Measurements from ENCODE around the gene ANKRD11. TPM values are rescaled to one million over a fixed set of nuclear protein-coding genes. Genes with fewer than 3 reads are reported as not detected.

Gene ANKRD11
- total RNA-seq, 1 experiment from 2014 or later: 48.0 TPM

DNA sequence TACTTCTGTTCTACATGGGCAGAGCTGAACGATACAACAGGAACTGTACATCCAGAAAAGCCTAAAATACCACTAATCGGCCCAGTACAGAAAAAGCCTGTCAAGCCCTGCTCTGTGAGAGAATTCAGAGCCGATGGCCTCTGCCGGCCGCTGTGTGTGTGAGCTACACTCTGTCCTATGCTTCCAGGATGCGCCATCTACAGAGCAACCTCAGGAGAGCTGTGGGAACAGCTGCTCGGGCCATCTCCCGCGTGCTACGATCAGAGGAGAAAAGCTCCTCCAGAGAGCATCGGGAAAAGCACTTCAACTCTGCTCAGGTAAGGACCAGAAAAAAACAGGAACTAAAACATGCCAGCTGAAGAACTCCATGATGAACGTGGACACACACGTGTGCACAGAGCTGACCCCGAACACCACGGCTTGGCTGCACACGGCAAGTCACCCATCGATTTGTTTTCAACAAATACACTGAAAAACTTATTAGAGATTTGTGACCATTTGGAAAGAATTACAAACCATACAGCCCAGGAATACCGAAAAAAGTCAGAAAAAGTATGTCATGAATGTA is 115.9 kb downstream of the ANKRD11 start:
- no peak overlapping the region for H3K4me3 ChIP-seq
- peaks cover 6% of the 10 kb centered on the region; the same call in 1 of the 2 replicates for H3K4me1 ChIP-seq (replicated peaks)
- H3K27ac ChIP-seq: no peak overlapping the region
- no peaks in the 10 kb centered on the region for H3K27me3 ChIP-seq (replicated peaks)
- DNase-seq (ENCODE audit: low read depth in 1 of 2, low spot score in 2 of 2): no peak
- no peaks in the 10 kb centered on the region for H3K9me3 ChIP-seq (replicated peaks)
- H3K36me3 ChIP-seq: peaks cover 24% of the 10 kb centered on the region

DNA sequence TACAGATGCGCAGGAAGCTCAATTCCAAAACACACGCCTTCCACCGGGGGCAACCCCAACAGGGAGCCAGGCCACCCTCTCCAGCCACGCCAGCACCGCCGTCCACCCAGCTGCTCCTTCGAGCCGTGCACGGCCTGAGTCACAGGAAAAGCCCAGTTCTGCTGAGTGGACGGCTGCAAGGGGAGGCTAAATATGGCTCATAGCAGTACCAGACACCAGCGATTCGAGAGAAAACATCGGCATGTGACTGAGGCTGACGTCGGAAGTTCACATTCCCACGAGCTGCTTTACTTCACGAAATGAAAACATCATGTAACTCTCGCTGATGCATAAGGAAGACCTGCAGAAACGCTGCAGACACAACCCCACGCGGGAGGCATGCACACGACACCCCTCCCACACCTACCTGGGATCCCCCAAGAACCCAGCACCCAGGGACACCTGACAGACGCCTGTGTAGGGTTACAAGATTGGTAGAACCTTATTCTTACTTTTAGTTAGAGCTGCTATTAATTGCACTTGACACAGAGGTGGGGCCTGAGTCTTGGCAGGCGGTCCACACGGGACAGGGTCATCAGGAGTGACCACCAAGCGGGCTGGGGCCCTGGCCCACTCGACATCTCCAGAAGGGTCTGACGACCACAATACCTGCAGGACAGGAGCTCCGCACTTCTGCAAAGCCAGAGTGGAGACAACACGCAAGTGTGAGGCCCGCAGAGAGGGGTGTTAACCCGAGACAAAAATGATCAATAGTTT is 116.8 kb downstream of the ANKRD11 start:
- DNase-seq (ENCODE audit: low read depth in 1 of 2, low spot score in 2 of 2): no peak
- Histone ChIP-seq H3K36me3 (peaks cover 21% of the 10 kb centered on the region), H3K27ac (no peak overlapping the region), H3K27me3 (replicated peaks) (no peaks in the 10 kb centered on the region), H3K4me3 (no peak overlapping the region), H3K4me1 (replicated peaks) (peaks cover 6% of the 10 kb centered on the region; the same call in 1 of the 2 replicates), H3K9me3 (replicated peaks) (no peaks in the 10 kb centered on the region)

DNA sequence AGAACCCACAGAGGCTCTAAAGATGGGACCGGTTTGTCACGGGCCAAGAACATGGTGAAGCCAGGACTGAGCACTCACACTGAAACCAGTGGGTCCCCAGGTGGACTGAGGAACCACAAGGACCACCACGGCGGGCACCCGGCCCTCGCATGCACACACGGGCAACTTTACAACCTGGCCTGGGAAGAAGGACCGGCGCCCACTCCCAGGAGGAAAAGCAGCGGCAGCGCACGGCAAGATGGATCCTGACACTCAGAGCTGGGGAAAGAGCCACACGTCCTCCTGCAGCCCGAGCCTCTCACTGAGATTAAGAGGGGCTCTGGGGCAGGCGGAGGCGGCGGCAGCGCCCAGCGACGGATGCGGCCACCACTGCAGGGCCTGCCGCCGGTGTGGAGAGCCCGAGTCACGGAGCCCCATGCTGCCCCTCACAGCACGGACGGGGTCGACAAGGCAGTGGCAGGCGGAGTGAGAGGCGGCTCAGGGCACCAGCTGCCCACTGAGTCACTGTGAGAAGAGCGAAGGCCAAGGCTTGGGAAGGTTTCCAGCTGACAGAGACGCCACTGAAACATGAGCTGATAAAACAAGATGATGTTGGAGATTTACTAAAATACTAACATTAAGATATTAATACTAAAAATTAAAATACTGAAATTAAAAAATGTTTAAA is 118.3 kb downstream of the ANKRD11 start:
- H3K9me3 ChIP-seq (replicated peaks): no peaks in the 10 kb centered on the region
- no peak for DNase-seq (ENCODE audit: low read depth in 1 of 2, low spot score in 2 of 2)
- H3K36me3 ChIP-seq: peaks cover 21% of the 10 kb centered on the region

DNA sequence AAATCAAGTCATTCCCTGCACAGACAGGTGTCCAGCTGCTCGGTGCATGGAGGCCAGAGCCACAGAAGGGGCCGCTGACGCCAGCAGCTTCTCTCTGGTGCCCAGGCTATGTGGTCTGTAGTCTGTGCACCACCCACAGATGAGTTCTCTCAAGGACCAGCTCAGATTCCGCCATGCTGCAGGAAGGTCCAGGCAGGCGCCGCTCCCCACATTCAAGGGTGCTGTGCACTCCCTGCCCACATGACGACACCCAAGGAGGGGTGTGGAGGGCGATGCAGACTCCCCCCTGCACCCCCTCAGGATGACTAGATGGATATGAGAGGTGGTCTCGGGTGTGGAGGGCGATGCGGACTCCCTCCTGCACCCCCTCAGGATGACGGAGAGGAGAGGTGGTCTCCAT is 119.0 kb downstream of the ANKRD11 start:
- Histone ChIP-seq H3K27me3 (replicated peaks) (no peaks in the 10 kb centered on the region), H3K9me3 (replicated peaks) (no peaks in the 10 kb centered on the region), H3K27ac (no peak overlapping the region), H3K4me1 (replicated peaks) (peaks cover 6% of the 10 kb centered on the region; the same call in 1 of the 2 replicates), H3K36me3 (peaks cover 19% of the 10 kb centered on the region), H3K4me3 (no peak overlapping the region)
- no peak for DNase-seq (ENCODE audit: low read depth in 1 of 2, low spot score in 2 of 2)

More for the DNA sequence above, 118.3 kb downstream of the ANKRD11 start:
- no peak overlapping the region for H3K27ac ChIP-seq
- H3K4me3 ChIP-seq: no peak overlapping the region
- no peaks in the 10 kb centered on the region for H3K27me3 ChIP-seq (replicated peaks)
- H3K4me1 ChIP-seq (replicated peaks): peaks cover 6% of the 10 kb centered on the region; the same call in 1 of the 2 replicates

DNA sequence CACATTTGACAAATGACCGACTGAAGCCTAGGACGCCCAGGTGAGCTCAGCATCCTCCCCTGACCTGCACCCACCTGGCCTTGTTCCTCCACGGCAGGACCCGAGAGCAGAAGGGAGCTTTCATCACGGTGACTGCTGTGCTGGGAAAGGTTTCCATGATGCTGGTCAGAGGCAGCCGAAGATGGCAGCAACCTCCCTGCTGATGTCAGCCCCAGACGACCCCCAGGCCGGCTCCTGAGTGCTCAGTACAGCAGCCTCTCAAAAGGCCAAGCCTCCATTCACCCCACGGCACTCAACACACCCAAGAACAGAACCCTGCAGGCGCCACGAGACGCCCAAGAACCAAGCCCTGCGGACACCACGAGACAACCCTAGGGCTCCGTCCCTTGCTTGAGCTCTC is 119.8 kb downstream of the ANKRD11 start:
- H3K36me3 ChIP-seq: peaks cover 22% of the 10 kb centered on the region
- H3K4me3 ChIP-seq: no peak overlapping the region
- peaks cover 7% of the 10 kb centered on the region for H3K4me1 ChIP-seq (replicated peaks)
- H3K27ac ChIP-seq: no peak overlapping the region
- H3K9me3 ChIP-seq (replicated peaks): no peaks in the 10 kb centered on the region
- no peaks in the 10 kb centered on the region for H3K27me3 ChIP-seq (replicated peaks)
- DNase-seq (ENCODE audit: low read depth in 1 of 2, low spot score in 2 of 2): no peak

DNA sequence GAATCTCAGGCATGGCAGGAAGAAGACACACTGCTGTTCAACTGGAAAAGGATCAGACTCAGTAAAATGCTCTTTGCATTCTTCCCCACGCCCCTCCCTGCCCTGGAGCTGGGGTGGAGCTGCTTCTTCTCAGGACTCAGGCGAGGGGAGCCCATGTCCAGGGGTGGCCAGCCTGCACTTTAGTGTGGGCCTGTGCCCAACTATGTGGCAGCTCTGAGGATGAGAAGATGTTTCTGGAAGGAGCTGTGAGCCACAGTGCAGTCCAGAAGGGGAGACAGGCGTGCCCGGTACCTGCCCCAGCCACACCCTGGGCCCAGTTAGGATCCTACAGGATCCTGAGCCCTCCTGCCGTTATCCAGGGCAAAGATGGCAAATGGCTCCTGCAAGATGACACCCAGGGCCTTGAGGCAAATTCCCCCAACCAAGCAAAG is 120.3 kb downstream of the ANKRD11 start:
- H3K4me3 ChIP-seq: no peak overlapping the region
- H3K27me3 ChIP-seq (replicated peaks): no peaks in the 10 kb centered on the region
- no peak for DNase-seq (ENCODE audit: low read depth in 1 of 2, low spot score in 2 of 2)
- H3K9me3 ChIP-seq (replicated peaks): no peaks in the 10 kb centered on the region
- H3K4me1 ChIP-seq (replicated peaks): peaks cover 12% of the 10 kb centered on the region
- H3K36me3 ChIP-seq: peaks cover 25% of the 10 kb centered on the region
- H3K27ac ChIP-seq: no peak overlapping the region

DNA sequence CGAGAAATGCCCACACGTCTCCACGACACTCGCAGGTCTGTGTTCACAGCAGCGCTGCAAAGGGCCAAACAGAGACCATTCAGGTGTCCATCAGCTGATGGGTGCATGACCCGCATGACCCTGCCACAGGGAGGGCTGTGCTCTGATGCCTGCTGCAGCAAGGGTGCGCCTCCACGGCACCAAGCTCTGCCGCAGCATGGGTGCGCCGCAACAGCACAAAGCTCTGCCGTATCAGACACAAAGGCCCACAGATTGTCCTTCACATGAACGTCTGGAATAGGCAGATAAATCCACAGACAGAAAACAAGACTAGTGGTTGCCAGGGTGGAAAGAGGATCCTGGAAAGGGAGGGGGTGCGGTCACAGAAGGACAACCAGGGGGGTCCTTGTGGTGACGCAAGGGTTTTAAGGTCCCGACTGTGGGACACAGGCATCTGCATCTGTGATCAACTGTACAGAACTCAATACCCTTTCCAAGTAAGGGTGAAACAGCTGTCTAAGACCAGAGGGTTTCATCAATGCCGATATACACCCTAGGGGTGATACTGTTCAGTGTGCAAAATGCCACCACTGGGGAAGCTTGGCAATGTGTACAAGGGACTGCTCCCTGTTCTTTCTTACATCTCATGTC is 121.0 kb downstream of the ANKRD11 start:
- no peak for DNase-seq (ENCODE audit: low read depth in 1 of 2, low spot score in 2 of 2)
- Histone ChIP-seq H3K27me3 (replicated peaks) (no peaks in the 10 kb centered on the region), H3K9me3 (replicated peaks) (no peaks in the 10 kb centered on the region), H3K36me3 (peaks cover 25% of the 10 kb centered on the region), H3K27ac (no peak overlapping the region), H3K4me3 (no peak overlapping the region), H3K4me1 (replicated peaks) (peaks cover 19% of the 10 kb centered on the region)

DNA sequence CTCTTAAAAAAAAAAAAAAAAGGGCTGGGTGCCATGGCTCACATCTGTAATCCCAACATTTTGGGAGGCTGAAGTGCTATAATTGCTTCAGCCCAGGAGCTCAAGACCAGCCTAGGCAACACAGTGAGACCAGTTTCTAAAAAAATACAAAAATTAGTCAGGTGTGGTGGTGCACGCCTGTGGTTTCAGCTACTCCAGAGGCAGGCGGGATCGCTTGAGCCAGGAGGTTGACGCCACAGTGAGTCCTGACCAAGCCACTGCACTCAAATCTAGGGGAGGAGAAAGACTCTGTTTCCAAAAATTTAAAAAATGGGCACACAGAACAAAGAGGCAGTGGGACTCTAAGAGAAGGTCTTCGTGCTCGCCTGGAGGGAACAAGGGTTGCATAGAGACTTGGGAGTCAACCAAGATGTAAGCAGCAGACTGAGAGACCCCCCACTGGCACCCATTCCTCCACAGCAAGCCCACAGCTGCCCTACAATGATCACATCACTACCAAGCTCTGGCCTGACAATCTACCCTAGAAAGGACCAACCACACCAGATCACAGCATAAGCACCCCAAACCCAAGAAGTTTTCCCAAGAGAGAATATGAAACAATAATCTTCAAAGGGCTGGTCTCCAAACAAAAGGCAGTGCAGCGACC is 121.6 kb downstream of the ANKRD11 start:
- Histone ChIP-seq H3K27me3 (replicated peaks) (no peaks in the 10 kb centered on the region), H3K36me3 (peaks cover 25% of the 10 kb centered on the region), H3K4me1 (replicated peaks) (peaks cover 26% of the 10 kb centered on the region), H3K4me3 (no peak overlapping the region), H3K27ac (no peak overlapping the region), H3K9me3 (replicated peaks) (no peaks in the 10 kb centered on the region)
- DNase-seq (ENCODE audit: low read depth in 1 of 2, low spot score in 2 of 2): no peak

DNA sequence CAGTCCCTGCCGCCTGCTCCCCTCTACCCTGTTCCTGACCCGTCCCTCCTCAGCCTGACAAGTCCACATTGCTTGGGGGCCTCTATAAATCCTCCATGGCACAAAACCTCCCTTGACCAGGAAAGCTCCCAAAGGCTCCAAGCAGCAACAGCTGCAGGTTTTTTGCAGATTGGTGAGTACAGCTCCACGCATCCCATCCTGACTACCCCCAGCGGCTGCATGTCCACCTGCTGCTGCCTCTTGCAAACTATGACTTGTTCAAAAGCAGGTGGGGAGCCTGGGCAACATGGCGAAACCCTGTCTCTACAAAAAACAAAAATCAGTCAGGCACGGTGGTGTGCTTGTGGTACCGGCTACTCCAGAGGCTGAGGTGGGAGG is 122.8 kb downstream of the ANKRD11 start:
- Histone ChIP-seq H3K36me3 (peaks cover 25% of the 10 kb centered on the region), H3K27ac (no peak overlapping the region), H3K9me3 (replicated peaks) (no peaks in the 10 kb centered on the region), H3K4me3 (no peak overlapping the region), H3K4me1 (replicated peaks) (peaks cover 29% of the 10 kb centered on the region), H3K27me3 (replicated peaks) (no peaks in the 10 kb centered on the region)
- DNase-seq (ENCODE audit: low read depth in 1 of 2, low spot score in 2 of 2): no peak

DNA sequence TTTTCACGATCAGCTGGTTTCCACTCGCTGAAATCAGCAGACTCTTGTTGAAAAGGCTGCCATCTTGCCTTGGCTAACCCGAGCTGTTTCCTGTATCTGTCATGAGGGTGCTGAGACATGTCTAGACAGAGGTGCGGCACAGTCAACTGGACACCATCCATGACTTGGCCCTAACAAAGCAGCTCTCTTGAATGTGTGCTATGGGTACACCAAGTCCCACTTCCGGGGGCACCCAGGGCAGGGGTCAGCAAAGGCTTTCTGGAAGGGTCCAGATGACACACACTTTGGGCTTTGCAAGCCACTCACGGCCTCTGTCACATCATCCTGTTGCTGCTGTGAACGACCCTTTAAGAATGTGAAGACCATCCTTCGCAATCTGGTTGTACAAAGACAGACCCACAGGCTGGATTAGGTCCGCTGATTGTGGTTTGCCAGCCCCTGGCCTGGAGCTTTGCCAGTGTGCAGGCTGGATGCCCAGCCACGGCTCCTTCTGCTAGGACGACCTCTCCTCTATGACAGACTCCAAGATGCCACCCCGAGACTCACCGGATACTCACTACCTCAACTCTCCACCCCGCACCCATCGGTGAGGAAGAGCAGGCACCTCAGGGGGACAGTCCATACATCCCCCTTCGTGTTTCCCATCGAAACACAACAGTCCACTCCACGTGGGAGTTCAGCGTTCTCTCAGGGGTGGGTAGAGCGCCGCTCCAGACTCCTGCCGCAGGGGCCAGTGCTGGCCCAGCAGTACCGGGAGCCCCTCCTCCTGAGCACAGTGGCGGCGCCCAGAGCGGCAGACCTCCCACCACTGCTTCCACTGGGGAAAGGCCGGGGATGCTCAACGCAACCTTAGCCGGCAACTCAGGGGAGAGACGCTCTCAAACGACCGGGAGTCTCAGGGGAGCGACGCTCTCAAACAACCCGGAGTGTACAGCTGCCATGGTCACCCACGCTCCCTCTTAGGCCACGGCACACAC is 123.5 kb downstream of the ANKRD11 start:
- Histone ChIP-seq H3K36me3 (peaks cover 21% of the 10 kb centered on the region), H3K4me1 (replicated peaks) (peaks cover 29% of the 10 kb centered on the region), H3K9me3 (replicated peaks) (no peaks in the 10 kb centered on the region), H3K4me3 (no peak overlapping the region), H3K27me3 (replicated peaks) (no peaks in the 10 kb centered on the region), H3K27ac (no peak overlapping the region)
- no peak for DNase-seq (ENCODE audit: low read depth in 1 of 2, low spot score in 2 of 2)

DNA sequence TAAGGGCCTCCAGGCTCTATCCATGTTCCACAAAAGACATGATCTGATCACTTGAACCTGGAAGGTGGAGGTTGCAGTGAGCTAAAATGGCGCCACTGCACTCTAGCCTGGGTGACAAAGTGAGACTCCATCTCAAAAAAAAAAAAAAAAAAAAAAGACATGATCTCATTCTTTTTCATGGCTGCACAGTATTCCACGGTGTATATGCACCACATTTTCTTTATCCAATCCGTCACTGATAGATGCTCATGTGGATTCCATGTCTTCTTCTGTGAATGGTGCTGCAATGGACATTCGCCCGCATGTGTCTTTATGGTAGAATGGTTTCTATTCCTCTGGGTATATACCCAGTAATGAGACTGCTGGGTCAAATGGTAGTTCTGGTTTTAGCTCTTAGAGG is 124.4 kb downstream of the ANKRD11 start:
- no peaks in the 10 kb centered on the region for H3K27me3 ChIP-seq (replicated peaks)
- no peak overlapping the region for H3K27ac ChIP-seq
- no peak overlapping the region for H3K4me3 ChIP-seq
- DNase-seq (ENCODE audit: low read depth in 1 of 2, low spot score in 2 of 2): no peak
- no peaks in the 10 kb centered on the region for H3K9me3 ChIP-seq (replicated peaks)
- peaks cover 16% of the 10 kb centered on the region for H3K36me3 ChIP-seq
- H3K4me1 ChIP-seq (replicated peaks): peaks cover 29% of the 10 kb centered on the region

DNA sequence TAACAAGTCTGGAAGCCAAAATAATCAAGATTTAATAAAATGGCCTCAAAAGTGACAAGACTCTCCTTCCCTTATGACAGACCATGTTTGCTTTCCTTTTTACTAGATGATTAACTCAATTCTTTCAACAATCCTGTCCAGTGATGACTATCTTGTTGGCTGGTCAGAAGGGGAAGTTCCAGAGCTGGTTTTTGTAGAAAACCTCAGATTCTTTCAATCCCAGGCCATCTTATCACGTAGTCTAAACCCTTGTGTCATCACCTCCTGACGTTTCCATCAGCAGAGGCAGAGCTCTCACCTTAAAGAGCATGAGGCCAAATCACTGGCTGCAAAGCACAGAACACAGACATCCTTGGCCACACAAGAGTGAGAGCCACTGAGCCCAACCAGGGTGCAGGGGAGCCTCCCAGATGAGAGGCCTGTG is 125.3 kb downstream of the ANKRD11 start:
- H3K36me3 ChIP-seq: peaks cover 16% of the 10 kb centered on the region
- H3K4me1 ChIP-seq (replicated peaks): peaks cover 29% of the 10 kb centered on the region
- peak in 1 of 2 experiments; percentile 33 for DNase-seq (ENCODE audit: low read depth in 1 of 2, low spot score in 2 of 2)
- no peaks in the 10 kb centered on the region for H3K9me3 ChIP-seq (replicated peaks)
- H3K27ac ChIP-seq: no peak overlapping the region
- H3K4me3 ChIP-seq: no peak overlapping the region
- no peaks in the 10 kb centered on the region for H3K27me3 ChIP-seq (replicated peaks)

All from SJSA1 (cell line).